ENCODE results near the gene CEP55.

DNA sequence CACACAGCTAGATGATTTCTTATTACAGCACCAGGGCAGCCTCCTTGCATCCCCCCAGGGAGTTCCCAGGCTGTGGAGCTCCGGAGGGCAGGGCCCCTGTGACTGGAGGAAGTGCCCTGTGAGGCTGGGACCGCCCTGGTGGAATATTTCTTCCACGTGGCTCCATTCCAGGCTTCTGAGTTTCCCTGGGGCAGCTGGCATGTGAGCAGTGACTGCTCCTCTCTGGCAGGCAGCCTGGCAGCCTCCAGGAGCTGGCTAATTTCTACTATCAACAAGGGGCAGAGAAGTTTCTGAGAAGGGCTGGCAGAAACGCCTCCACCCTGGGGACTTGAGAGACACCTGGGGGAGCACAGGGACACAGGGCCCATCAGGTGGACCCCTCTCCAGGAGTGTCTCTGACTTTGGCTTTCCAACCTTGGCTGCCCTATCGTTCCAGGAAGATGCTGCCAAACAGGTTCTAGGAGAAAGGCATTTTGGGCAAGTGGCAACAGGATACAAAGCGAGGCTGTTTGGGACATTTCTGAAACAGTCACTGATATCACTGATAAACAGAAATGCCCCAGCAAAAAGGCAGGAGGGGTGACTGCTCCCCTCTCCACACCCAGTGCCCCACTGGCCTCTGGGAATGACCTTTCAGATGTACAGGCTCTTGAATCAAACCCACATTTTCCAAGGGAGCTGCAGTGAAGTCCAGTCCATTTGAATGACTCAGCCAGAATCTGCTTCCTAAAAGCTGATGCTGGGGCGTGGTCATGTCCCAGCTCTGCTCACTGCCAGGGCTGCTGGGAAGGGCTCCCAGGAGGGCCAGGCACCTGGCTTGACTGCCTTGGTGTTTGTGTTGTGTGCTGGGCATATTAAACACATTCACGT, 30.4 kb upstream of the CEP55 start:
- TF ChIP-seq, protein P1, sequence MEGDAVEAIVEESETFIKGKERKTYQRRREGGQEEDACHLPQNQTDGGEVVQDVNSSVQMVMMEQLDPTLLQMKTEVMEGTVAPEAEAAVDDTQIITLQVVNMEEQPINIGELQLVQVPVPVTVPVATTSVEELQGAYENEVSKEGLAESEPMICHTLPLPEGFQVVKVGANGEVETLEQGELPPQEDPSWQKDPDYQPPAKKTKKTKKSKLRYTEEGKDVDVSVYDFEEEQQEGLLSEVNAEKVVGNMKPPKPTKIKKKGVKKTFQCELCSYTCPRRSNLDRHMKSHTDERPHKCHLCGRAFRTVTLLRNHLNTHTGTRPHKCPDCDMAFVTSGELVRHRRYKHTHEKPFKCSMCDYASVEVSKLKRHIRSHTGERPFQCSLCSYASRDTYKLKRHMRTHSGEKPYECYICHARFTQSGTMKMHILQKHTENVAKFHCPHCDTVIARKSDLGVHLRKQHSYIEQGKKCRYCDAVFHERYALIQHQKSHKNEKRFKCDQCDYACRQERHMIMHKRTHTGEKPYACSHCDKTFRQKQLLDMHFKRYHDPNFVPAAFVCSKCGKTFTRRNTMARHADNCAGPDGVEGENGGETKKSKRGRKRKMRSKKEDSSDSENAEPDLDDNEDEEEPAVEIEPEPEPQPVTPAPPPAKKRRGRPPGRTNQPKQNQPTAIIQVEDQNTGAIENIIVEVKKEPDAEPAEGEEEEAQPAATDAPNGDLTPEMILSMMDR (conservative IDR thresholded peaks at IDR 0.05 in 1 of 2, IDR thresholded peaks at IDR 0.05 in 1 of 2; ENCODE audit: low read depth in 1 of 2, low read length in 2 of 2) = no peak
- no peak for TF ChIP-seq EZH2 (IDR thresholded peaks at IDR 0.05; ENCODE audit: low read length, missing control alignments)
